ENCODE results near the gene ZNF141. TPM values are rescaled to one million over a fixed set of nuclear protein-coding genes. Genes with fewer than 3 reads are reported as not detected.
A peak's percentile ranks its signal among the peaks of the same experiment; 100 is the strongest.
"Not testable (repeated sequence)": the region's sequence is repeated elsewhere in the genome, so short reads cannot be mapped to it uniquely, and the experiment has no call there.

ZNF141 gene
- total RNA-seq (2014; rRNA removed; shearing (Covaris generic)), result 0.90 and 1.2 TPM in 2 replicates

DNA sequence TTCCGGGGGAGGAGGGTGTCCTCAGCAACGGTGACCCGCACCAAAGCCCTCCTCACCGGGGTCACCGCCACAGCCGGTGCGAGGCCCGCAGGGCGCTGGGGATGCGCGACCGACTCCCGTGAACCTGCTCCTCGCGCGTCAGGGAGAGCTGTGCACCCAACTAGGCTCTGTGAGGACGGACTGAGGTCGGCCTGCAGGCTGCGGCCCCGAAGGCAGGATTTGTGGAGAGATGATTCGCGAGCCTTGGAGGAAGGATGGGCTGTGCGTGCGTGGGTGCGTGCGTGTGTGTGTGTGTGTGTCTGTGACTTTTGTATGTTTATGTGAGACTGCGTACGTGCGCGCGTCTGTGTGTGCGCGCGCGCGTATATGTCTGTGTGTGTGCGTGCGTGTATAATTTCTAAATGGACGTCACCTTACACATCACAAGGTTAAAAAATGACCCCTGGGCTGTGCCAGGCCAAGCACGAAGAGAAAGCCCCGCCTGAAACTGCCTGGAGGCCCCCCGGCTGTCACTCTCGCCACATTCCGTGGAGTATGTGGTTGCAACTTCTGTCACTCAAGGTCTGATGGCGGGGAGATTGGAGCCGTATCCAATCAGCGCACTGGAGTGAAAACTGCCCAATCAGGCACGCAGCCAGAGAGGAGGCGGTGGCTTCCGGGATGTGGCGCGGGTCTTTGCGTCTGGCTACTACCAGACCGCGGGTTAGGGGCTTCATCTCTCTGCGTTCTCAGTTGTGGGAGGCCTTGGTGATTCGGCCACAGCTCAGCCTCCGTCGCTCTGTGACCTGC lies at the start of gene ZNF141:
ZNF141 (plus strand) TSS at position 672 of the 789 bp plus-strand sequence. CDS start 170 bp downstream, outside the sequence.
- peak; percentile 29 for DNase-seq (ENCODE audit: low spot score)

GRCh38 chr4:288891-289290 lies 48.7 kb upstream of the ZNF141 start:
- DNase-seq (ENCODE audit: low spot score), result no peak

DNA sequence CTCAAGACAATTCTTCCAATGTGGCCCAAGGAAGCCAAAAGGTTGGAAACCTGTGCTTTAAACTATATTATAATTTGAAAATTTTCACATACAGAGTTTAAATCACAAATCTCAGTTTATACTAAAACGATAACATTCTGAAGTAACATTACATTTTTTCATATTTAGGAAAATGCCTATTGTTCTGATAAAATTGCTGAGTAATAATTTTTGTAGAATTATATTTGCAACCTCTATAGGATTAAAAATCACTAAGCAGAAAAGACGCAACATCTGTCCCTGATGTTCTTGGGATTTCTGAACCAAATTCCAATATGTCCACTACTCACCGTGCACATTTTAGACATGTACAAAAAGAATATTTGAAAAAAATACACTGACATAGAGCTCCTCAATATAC lies 42.9 kb upstream of the ZNF141 start:
- DNase-seq (ENCODE audit: low spot score), result no peak

DNA sequence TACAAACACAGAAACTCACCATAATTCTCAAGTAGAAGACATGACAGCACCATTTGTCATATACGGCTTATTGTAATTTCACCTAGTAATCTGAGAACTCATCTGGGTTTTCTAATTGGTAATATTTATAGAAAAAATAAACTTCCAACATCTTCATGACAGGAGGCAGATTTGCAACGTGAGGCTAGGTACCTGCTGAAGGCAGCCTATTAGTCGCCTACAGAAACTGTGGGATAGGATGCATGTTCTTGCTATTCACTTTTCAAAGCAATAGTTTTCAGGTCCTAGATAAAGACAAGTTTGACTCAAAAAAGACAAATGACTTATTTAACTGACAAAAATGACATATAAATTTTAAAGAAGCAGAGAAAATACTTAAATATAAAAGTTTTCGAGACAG lies 35.2 kb upstream of the ZNF141 start:
- no peak for DNase-seq (ENCODE audit: low spot score)

DNA sequence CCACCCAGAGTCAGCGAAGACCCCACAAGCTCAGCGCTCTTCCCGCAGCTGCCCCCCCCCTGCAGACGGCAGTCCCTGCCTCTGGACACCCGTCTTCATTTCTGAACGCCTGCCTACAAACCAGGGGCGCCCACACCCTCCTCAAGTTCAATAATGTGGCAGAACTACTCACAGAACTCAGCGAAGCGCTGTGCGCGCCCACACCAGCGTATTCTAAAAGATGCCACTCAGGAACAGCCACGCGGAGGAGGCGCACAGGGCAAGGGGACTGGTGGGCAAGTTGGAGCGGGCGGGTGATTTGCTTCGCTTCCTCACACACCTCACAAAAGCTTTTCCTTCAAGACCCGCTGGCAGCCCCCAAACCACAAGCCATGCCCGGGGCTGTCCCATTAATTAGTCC lies 33.1 kb upstream of the ZNF141 start:
- DNase-seq (ENCODE audit: low spot score), result not testable (repeated sequence)

DNA sequence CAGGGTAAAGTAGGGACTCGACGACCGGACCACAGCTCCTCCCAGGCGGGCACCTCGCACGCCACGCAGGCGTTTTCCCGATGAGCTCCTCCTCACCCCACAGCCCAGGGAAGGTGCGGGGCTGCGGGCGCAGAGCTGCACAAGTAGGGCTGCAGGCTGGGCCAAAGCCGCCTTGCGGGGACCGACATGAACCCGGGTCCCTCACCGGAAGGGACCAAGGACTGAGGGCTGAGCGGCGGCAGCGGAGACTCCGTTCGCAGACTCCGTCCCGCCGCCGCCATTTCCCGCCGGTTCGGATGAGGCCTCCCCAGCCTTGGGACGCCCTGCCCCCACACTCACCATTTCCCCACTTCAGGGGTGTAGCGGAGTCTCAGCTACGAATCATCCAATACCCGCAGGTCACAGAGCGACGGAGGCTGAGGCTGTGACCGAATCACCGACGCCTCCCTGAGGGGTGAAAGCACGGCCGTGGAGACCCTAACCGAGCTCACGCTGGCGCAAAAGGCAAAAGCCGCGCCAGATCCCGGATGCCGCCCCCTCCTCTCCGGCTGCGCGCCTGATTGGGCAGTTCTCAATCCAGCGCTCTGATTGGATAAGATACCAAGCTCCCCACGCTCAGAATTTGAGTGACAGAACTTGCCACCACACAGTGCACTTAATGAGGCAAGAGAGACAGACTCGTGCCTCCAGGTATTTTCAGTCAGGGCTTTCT lies 32.5 kb upstream of the ZNF141 start, which contains the start of gene ZNF732:
ZNF732 (minus strand) TSS at position 506 of the 712 bp plus-strand sequence; CDS start at position 342, 164 bp downstream.
- peak; percentile 61 for DNase-seq (ENCODE audit: low spot score)

- DNase-seq (ENCODE audit: low spot score), result no peak
These were observed 31.1 kb upstream of the ZNF141 start for GRCh38 chr4:306551-306961.

GRCh38 chr4:309807-310206 lies 27.8 kb upstream of the ZNF141 start:
- no peak for DNase-seq (ENCODE audit: low spot score)

GRCh38 chr4:314296-314903 lies 23.2 kb upstream of the ZNF141 start:
- DNase-seq (ENCODE audit: low spot score), result no peak

DNA sequence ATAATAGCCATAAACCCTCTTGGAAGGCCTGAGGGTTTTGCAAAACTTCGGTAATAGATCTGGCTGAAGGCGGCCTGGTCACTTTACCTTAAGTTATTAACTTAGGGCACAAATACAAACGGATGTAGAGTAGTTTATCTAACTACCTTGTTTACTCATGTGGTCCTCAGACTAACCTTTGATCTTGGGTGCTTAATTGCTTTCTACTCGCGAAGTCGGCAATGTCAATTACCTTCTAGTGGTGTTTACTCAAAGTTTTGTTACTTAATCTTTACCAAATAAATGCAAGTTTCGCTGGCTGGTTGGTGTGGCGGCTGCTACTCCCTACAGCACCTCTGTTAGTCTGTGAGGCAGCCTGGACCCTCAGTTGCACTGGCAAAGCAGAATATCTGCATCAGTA lies 8.9 kb upstream of the ZNF141 start:
- DNase-seq (ENCODE audit: low spot score), result no peak

DNA sequence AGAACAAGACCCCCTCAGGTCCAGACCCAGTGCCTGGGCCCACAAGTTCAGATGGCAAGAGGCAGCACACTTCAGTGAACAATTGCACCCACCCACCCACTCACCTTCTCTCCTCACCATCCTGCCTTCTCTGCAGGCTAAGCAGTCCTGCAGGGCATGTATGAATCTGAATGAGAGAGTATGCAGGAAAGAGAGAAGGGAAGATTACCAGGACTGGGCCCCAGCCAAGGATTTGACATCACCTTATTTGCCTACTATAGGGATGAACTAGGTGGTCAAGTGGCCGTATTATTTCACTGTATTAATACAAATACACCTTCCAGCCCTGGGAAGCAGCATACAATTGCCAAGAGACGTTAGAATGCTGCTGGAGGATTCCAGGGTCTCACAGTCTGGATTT lies 2.1 kb upstream of the ZNF141 start:
- no peak for DNase-seq (ENCODE audit: low spot score)

DNA sequence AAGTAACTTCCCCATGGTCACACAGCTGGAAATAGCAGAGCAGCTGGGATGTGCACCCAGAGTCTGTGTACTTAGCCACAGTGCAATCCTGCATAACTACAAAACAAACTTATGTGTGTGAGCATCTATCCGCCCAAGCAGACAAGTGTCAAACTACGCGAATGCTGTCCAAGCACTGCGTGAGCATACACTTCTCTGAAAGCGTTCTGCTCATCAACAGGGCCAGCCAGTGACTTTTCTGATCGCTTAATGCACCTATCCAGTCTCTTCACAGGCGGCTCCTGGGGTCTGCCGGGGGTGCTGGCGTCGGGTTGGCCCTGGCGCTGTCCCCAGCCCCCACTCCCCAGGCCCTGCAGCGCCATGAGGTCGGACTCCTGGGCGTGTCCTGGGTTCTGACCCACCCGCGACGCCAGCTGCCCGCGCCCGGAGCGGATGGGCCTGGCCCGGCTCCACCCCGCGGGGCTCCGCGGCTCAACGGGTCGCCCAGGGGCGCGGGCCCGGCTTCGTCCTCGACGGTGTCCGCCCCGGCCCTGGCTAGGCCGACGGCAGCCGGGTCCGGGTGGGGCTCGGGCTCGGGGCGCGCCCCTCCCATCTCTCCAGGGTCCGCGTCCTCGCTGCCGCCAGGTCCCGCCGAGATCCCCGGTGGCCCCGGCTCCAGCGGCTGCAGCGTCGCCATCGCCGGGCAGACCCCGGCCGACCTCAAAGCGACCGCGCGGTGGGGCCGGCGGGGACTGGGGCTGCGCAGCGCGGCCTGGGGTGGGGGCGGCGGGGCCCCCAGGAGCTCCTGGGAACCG lies 1.3 kb upstream of the ZNF141 start:
- no peak for DNase-seq (ENCODE audit: low spot score)

DNA sequence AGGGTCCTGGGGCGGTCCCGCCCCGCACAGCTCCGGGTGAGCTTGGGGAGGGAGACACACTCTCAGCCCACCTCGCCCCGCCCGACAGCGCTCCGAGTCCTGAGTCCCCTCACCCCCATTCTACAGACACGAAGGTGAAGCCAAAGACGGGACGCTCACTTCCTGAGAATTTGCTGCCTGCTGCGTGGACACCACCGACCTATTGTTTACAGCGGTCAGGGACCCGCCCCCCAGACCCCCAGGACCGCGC lies 796 bp upstream of the ZNF141 start:
- no peak for DNase-seq (ENCODE audit: low spot score)

DNA sequence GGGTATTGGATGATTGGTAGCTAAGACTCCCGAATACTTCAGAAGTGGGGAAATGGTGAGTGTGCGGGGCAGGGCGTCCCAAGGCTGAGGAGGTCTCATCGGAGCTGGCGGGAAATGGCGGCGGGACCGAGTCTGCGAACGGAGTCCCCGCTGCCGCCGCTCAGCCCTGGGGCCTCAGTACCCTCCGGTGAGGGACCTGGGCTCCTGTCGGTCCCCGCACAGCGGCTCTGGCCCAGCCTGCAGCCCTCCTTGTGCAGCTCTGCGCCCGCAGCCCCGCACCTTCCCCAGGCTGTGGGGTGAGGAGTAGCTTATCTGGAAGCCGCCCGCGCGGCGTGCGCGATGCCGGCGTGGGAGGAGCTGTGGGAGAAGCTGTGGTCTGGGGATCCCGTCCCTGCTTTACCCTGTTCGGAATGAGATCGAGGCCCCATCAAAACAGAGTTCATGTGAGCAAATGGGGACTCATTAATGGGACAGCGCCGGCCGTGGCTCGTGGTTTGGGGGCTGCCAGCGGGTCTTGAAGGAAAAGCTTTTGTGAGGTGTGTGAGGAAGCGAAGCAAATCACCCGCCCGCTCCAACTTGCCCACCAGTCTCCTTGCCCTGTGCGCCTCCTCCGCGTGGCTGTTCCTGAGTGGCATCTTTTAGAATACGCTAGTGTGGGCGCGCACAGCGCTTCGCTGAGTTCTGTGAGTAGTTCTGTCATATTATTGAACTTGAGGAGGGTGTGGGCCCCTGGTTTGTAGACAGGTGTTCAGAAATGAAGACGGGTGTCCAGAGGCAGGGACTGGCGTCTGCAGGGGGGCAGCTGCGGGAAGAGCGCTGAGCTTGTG lies 531 bp downstream of the ZNF141 start:
- DNase-seq (ENCODE audit: low spot score), result no peak

DNA sequence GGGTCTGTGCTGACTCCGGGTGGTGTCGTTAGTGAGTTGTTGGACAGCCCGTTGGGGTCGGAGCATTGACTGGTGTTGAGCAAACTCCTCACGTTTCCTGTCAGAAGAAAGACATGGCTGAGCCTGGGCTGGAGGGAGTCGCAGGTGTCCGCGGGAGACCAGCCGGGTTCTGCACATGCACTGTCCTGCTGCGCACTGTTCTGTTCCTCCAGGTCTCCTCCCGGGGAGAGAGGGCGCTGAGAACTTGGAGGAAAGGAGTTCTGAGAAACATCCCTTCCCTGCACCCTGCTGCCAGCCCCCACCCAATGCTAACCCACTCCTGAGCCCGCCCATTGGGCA lies 1.1 kb downstream of the ZNF141 start:
- DNase-seq (ENCODE audit: low spot score), result no peak

GRCh38 chr4:340011-340410 lies 2.4 kb downstream of the ZNF141 start:
- no peak for DNase-seq (ENCODE audit: low spot score)

- DNase-seq (ENCODE audit: low spot score), result no peak
These were observed 35.6 kb downstream of the ZNF141 start for GRCh38 chr4:373062-373839.

DNA sequence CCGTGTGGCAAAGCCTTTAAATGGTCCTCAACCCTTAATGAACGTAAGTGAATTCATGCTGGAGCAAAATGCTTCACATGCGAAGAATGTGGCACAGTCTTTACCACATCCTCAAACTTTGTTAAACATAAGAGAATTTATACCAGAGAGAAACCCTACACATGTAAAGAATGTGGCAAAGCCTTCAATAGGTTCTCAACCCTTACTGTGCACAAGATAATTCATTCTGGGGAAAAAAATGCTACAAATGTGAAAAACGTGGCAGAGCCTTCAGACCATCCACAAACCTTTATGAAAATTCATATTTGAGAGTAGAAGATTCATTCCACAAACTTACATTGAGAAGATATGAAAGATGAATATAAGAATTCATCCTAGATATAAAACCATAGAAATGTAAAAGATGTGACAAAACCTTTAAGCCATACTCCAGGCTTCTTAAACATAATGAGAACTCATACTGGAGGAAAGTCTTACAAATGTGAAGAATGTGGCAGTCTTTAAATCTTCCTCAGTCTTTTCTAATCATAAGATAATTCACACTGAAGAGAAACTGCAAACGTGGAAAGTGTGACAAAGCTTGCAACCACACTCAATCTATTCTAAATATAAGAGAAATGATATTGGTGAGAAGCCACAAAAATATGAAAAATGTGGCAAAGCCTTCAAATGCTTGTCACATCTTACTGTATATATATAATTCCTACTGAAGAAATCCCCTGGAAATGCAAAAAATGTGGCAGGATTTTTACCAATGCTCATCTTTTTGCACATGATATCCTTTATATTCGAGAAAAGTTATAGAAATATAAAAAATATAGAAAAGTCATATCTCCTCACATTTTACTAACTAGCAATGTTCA lies 36.9 kb downstream of the ZNF141 start:
- DNase-seq (ENCODE audit: low spot score), result no peak

GRCh38 chr4:384311-385010 lies 46.8 kb downstream of the ZNF141 start:
- DNase-seq (ENCODE audit: low spot score), result no peak
